ENCODE results near the gene RASSF4.

RASSF4 gene

DNA sequence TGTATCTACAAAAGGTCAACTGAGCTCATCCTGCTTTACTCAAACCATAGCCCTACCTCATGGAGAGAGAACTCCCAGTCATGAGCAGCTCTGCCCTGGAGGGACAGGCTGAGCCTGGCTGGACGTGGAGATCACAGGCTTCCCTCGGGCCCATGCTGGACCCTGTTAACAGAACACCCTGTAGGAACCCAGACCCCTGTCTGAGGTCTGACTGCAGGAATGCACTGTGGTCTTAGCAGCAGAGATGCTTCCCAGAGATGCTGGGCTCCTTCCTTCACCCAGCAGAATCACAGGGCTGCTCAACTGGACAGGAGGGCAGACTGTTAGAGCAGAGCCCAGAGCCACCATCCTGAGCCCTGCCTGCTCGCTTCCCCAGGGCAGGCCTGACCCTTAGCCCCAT, 47.7 kb upstream of the RASSF4 start:
- ChIA-PET CTCF (no interaction called here), POLR2A (no interaction called here)
- no peaks in the 10 kb centered on the region for H3K4me1 ChIP-seq (ENCODE audit: control insufficient read depth, insufficient read depth, low read length)
- H3K36me3 ChIP-seq (ENCODE audit: control insufficient read depth in 2 of 2, insufficient read depth in 1 of 2, low read length in 2 of 2) = no peaks in the 10 kb centered on the region
- TF ChIP-seq ZSCAN16 (tag by site-specific recombination; IDR thresholded peaks at IDR 0.05) (0 out of 2 replicates have a peak, but pooled peaks have one; percentile 28), ZBTB17 (tag by site-specific recombination; IDR thresholded peaks at IDR 0.05) (no peak)
- H3K9me3 ChIP-seq (ENCODE audit: control insufficient read depth, insufficient read depth, low read depth, low read length) = no peaks in the 10 kb centered on the region
- no peak overlapping the region for H3K27ac ChIP-seq (ENCODE audit: extremely low read depth, low read depth, low read length)
- no peak overlapping the region for H3K4me3 ChIP-seq (ENCODE audit: low read depth, low read length)

GRCh38 chr10:44913350-44914081, 46.1 kb upstream of the RASSF4 start:
- no peak overlapping the region for H3K27ac ChIP-seq (ENCODE audit: extremely low read depth, low read depth, low read length)

DNA sequence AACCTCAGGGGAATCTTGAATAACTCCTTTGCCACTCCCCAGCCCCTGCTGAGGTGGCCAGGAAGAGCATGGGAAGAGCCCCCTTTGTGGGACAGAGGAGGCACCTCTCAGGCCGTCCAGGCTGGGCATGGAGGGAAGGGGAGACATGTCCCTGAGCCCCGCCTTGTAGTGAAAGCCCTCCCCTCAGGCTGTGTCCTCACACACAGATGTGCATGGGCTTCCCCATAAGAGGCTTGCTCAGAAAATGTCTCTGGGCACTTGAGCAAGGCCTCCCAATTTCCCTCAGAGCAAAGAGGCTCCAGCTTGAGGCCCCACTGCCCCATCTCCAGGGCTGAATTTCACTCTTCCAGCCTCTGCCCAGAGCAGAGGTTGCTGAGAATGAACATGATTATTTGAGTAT, 44.7 kb upstream of the RASSF4 start:
- Histone ChIP-seq H3K36me3 (ENCODE audit: control insufficient read depth in 2 of 2, insufficient read depth in 1 of 2, low read length in 2 of 2) (no peaks in the 10 kb centered on the region), H3K4me3 (ENCODE audit: low read depth, low read length) (no peak overlapping the region), H3K4me1 (ENCODE audit: control insufficient read depth, insufficient read depth, low read length) (no peaks in the 10 kb centered on the region), H3K9me3 (ENCODE audit: control insufficient read depth, insufficient read depth, low read depth, low read length) (no peaks in the 10 kb centered on the region), H3K27ac (ENCODE audit: extremely low read depth, low read depth, low read length) (no peak overlapping the region)
- CTCF ChIA-PET = interaction anchor here (1.8 kb wide), 1 partner anchor 18 kb away, joined by 6 read pairs; no protein-coding TSS in a partner anchor
- POLR2A ChIA-PET = no interaction called here
- no peak for TF ChIP-seq ZNF266 (tag by site-specific recombination; IDR thresholded peaks at IDR 0.05; ENCODE audit: low read depth)
- TF ChIP-seq ZNF561 (tag by site-specific recombination; IDR thresholded peaks at IDR 0.05; ENCODE audit: borderline replicate concordance) = no peak
- no peak for TF ChIP-seq ZNF513 (tag by site-specific recombination; IDR thresholded peaks at IDR 0.05)
- no peak for TF ChIP-seq RBAK (tag by site-specific recombination; IDR thresholded peaks at IDR 0.05)
- TF ChIP-seq ZNF140 (tag by site-specific recombination; IDR thresholded peaks at IDR 0.05) = no peak
- TF ChIP-seq GFI1B (tag by site-specific recombination; IDR thresholded peaks at IDR 0.05) = no peak
- TF ChIP-seq ZFP41 (tag by site-specific recombination; IDR thresholded peaks at IDR 0.05; ENCODE audit: borderline replicate concordance) = no peak
- no peak for TF ChIP-seq ZNF292 (tag by site-specific recombination; IDR thresholded peaks at IDR 0.05; ENCODE audit: borderline replicate concordance, low read depth)
- no peak for TF ChIP-seq KLF7 (tag by site-specific recombination; IDR thresholded peaks at IDR 0.05; ENCODE audit: borderline replicate concordance)
- no peak for TF ChIP-seq ZBTB6 (tag by site-specific recombination; IDR thresholded peaks at IDR 0.05)
- no peak for TF ChIP-seq ZNF433 (tag by site-specific recombination; IDR thresholded peaks at IDR 0.05; ENCODE audit: low read depth)
- no peak for TF ChIP-seq BCL11B (tag by site-specific recombination; IDR thresholded peaks at IDR 0.05; ENCODE audit: low read depth)
- no peak for TF ChIP-seq KLF10 (tag by site-specific recombination; IDR thresholded peaks at IDR 0.05)

More at GRCh38 chr10:44913350-44914081, 46.1 kb upstream of the RASSF4 start:
- no peaks in the 10 kb centered on the region for H3K4me1 ChIP-seq (ENCODE audit: control insufficient read depth, insufficient read depth, low read length)
- H3K36me3 ChIP-seq (ENCODE audit: control insufficient read depth in 2 of 2, insufficient read depth in 1 of 2, low read length in 2 of 2) = no peaks in the 10 kb centered on the region
- no peak for TF ChIP-seq ZNF302 (tag by site-specific recombination; IDR thresholded peaks at IDR 0.05; ENCODE audit: low read depth)
- peak; percentile 72 for TF ChIP-seq ZIC2 (tag by site-specific recombination; IDR thresholded peaks at IDR 0.05)
- 0 out of 2 replicates have a peak, but pooled peaks have one; percentile 31 for TF ChIP-seq GLIS1 (tag by site-specific recombination; IDR thresholded peaks at IDR 0.05)
- no peak for TF ChIP-seq ZNF518A (tag by site-specific recombination; conservative IDR thresholded peaks at IDR 0.05; ENCODE audit: low read depth)
- no peak overlapping the region for H3K4me3 ChIP-seq (ENCODE audit: low read depth, low read length)
- ChIA-PET CTCF (no interaction called here), POLR2A (no interaction called here)
- no peaks in the 10 kb centered on the region for H3K9me3 ChIP-seq (ENCODE audit: control insufficient read depth, insufficient read depth, low read depth, low read length)
